HG03045 (cell line): Measurements from ENCODE around the gene DNAH10.

Experiments
- ATAC-seq: cut with Tn5 transposase; IDR thresholded peaks from one replicate; pipeline ENCODE4 v1.9.1; 2021; ENCODE audit warnings: mild to moderate bottlenecking, moderate library complexity; ENCODE audit not compliant: unreplicated experiment

The DNAH10 gene

DNA sequence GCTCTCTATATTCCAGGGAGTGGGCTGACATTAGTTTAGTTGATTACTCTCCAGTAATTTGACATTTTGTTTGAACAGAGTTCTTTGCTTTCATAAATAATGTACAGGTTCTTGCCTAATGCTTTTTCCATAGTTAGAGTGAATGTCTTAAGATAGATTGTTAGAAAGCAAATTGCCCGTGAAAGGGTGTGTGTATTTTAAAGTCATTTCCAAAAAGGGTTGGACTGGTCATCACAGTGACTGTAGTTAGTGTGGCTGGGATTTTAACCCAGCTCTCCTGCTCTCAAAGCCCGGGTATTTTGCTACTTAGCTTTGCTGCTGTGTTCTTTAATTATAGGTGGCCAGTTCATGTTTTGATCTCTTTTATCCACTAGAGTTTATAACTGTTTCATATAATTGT, 74.2 kb downstream of the DNAH10 start:
- no peak for ATAC-seq

- no peak for ATAC-seq
Observed at GRCh38 chr12:123839826-123840225, 77.7 kb downstream of the DNAH10 start.

- no peak for ATAC-seq
Observed at GRCh38 chr12:123840765-123841425, 78.8 kb downstream of the DNAH10 start.

GRCh38 chr12:123843912-123844748, 82.0 kb downstream of the DNAH10 start:
- no peak for ATAC-seq

- no peak for ATAC-seq
Observed at GRCh38 chr12:123845881-123846280, 83.8 kb downstream of the DNAH10 start.

DNA sequence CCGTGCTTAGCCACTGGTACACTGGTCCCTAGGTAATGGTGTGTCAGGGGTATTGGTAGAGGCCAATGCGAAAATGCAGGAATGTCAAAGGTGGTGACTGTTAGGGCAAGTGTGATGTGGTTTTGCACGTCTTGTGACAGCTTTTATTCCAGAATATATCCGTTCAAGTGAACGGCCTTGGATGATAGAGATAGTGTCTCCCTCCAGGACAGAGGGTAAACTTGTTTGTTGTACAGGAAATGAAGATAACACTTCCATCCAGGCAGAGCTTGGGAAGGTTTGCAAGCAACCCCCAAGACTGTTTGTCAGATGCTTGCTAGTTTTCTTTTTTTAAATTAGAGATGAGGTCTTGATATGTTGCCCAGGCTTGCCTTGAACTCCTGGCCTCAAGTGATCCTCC, 84.2 kb downstream of the DNAH10 start:
- ATAC-seq = no peak

DNA sequence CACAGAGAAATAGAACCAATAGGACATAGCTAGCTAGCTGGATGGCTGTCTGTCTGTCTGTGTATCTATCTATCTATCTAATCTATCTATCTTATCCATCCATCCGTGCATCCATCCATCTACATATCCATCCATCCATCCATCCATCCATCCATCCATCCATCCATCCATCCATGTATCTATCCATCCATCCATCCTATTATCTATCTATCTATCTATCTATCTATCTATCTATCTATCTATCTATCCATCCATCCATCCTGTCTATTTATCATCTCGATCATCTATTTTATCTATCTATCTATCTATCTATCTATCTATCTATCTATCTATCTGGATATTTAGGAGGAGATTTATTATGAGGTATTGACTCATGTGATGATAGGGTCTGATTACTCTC, 84.9 kb downstream of the DNAH10 start:
- ATAC-seq = no peak

- no peak for ATAC-seq
Observed at GRCh38 chr12:123847876-123848275, 85.8 kb downstream of the DNAH10 start.

DNA sequence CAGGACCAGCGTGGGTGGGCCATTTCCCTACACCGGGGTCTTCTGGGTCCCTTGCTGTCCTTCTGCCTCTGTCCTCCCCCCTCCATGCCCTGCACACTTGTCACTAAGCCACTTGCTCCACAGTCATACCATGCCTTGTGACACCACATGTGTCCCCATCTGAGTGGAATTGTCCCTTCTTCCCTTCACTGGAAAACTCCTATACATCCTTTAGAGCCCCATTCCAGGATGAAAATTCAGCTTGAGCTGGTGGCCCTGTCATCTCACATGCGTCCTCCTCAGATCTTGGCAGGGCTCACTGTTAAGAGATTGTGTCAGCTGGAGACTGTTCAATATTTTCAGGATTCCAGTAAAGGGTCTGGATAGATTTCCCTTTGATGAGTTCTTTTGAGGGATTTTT, 87.4 kb downstream of the DNAH10 start:
- ATAC-seq = no peak

GRCh38 chr12:123850246-123851134, 88.4 kb downstream of the DNAH10 start:
- ATAC-seq = no peak

GRCh38 chr12:123853396-123854070, 91.4 kb downstream of the DNAH10 start:
- no peak for ATAC-seq

- ATAC-seq = no peak
Observed at GRCh38 chr12:123854232-123854631, 92.1 kb downstream of the DNAH10 start.

DNA sequence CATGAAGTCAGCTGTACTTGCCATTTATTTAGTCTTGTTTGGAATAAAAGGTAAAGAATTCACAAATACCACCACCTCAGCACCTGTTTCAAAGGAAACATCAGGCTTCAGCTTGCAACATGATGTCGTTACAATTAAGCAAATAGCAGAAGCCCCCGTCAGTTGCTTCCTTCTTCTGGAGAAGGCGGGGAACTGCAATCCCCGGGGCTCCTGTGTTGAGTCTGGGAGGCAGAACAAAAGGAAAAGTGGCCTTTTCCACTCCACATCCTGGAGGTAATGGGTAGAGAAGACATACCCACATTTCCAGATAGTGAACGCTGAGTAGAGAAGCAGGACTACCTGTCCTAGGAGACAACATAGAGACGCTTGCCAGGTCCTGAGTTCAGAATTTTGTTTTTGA, 92.8 kb downstream of the DNAH10 start:
- ATAC-seq = no peak

DNA sequence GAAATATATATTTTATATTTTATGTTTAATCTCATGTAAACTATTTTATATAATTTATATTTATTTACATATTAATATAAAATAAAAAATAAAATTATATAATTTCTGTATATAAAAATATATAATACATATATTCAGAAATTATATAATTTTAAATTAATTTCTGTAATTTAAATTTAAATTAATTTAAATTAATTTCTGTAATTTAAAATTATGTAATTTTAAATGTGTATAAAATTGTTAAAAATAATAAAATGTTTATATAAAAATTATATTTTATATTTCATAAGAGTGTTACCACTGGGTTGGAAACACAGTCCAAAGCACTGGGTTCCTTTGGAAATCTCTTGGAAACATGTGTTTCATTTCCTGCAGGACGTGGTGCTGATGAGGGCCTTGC, 94.6 kb downstream of the DNAH10 start:
- no peak for ATAC-seq

GRCh38 chr12:123858176-123858575, 96.1 kb downstream of the DNAH10 start:
- ATAC-seq = no peak

- no peak for ATAC-seq
Observed at GRCh38 chr12:123859035-123859434, 96.9 kb downstream of the DNAH10 start.

GRCh38 chr12:123860377-123860776, 98.3 kb downstream of the DNAH10 start:
- ATAC-seq = no peak

DNA sequence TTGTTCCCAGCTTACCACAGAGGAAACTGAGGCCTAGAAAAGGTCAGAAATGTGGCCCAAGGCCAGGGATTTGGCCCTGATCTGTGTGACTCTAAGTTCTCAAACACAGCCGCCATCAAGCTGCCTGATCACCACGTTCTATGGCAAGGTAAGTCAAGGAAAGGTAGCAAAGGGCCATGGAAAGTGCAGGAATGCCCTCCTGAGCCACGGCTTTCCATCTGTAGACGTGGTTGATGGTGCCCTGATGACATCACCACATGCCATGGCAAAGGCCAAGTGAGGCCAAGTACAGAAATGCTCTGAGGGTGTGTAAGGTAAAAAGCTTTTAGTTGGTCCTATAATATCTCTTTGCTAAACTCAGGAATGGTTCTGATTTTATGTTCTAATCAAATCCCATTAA, 99.3 kb downstream of the DNAH10 start:
- ATAC-seq = no peak

GRCh38 chr12:123867141-123867540, 105.0 kb downstream of the DNAH10 start:
- ATAC-seq = no peak

DNA sequence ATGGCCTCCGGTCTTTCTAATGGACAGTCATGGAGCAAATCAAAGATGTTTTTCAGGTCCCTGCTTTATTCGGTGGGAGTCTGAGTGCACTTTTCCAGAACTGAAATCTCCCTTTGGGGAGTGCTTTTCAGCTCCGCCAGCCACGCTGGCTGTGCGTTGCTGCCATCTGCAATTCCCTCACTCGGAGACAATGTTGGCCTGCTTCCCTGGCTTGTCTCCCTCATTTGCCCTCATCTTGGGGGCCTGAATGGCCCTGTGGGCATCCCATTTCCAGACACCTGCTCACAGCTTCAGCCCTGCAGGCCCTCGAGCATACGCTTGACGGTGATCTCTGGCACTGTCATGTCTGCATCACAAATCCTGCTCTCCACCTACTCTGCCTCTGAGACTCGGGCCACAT, 106.7 kb downstream of the DNAH10 start:
- no peak for ATAC-seq

DNA sequence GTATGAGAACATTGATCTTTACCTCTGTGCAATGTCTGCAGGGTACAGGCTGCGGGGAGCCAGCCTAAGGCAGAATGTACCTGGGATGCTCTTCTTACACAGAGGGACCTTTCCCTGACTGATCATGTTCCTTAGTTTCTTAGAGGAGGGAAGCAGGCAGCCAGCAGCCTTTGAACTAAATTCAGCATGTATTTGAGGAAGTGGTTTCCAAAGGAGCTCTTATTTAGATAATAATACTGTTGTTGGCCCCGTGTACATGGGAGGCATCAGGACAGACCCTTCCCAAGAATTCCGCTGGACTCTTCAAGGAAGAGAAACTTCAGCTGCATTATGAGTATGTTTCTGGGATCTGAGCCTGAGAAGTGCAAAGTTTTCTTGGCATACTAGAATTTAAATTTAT, 111.7 kb downstream of the DNAH10 start:
- ATAC-seq = no peak
